Stimulated activated CD4-positive, alpha-beta T cell treated with anti-CD3 and anti-CD28 coated beads, Interleukin-12 subunit alpha, Interleukin-12 subunit beta, amount 100 ng/mL, for 24 hours (primary cell): ENCODE results near the gene PDE3B.
"Not testable (repeated sequence)": the region's sequence is repeated elsewhere in the genome, so short reads cannot be mapped to it uniquely, and the experiment has no call there.

Source experiments
- DNase-seq, 2 experiments: peaks; one replicate each; pipeline ENCODE4 v3.0.0-alpha.2; 2020; ENCODE audit warnings: low read depth in 2 of 2

PDE3B gene

GRCh38 chr11:14809466-14809865 is 165.9 kb downstream of the PDE3B start:
- DNase-seq, result no peak

GRCh38 chr11:14812757-14813156 is 169.2 kb downstream of the PDE3B start:
- DNase-seq, result no peak

- DNase-seq, result no peak
Observed at GRCh38 chr11:14813516-14813915, 169.9 kb downstream of the PDE3B start.

GRCh38 chr11:14818779-14819178 is 175.2 kb downstream of the PDE3B start:
- DNase-seq, result no peak

DNA sequence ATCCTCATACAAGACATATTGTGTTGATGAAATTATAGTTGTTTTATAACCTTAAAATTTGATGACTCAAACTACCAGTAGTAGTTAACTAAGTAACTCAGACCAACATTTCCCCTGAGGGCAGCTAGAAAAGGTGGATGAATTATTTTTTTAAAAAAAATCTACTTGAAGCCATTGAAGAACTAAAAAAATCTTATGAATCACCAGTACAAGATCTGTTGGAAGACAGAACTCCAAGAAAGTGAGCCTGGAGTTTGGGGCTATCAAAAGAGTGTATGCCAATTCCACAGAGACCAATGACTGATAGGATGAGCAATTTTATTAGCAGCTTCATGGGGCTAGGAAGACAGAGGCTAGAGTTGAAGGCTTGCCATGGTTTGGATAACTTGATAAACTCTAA is 176.0 kb downstream of the PDE3B start:
- DNase-seq, result no peak

DNA sequence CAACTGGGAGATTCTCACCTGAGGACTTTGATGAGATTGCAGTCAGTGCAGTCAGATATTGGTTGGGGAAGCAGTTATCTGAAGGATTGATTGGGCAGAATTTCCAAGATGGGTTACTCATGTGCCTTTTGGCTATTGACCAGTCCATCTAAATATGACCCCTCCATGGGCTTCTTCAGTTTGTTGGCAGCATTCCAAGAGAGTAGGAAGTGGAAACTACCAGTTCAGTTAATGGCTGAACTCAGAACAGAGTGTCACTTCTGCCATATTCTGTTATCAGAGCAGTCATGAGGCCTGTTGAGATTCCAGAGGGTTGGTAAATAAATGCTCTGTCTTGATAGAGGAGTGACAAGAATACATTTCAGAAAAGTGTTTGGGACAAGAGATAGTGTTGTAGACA is 177.4 kb downstream of the PDE3B start:
- DNase-seq, result no peak

DNA sequence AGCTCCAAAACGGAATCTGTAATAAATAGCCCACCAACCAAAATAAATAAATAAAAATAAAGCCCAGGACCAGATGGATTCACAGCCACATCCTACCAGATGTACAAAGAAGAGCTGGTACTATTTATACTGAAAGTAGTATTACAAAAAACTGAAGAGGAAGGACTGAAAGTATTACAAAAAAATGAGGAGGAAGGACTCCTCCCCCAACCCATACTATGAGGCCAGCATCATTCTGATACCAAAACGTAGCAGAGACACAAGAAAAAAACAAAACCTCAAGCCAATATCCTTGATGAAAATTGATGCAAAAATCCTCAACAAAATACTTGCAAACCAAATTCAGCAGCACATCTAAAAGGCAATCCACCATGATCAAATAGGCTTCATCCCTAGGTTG is 183.0 kb downstream of the PDE3B start:
- no peak for DNase-seq

GRCh38 chr11:14835496-14836492 is 192.2 kb downstream of the PDE3B start:
- no peak for DNase-seq

GRCh38 chr11:14842002-14842401 is 198.4 kb downstream of the PDE3B start:
- no peak for DNase-seq

DNA sequence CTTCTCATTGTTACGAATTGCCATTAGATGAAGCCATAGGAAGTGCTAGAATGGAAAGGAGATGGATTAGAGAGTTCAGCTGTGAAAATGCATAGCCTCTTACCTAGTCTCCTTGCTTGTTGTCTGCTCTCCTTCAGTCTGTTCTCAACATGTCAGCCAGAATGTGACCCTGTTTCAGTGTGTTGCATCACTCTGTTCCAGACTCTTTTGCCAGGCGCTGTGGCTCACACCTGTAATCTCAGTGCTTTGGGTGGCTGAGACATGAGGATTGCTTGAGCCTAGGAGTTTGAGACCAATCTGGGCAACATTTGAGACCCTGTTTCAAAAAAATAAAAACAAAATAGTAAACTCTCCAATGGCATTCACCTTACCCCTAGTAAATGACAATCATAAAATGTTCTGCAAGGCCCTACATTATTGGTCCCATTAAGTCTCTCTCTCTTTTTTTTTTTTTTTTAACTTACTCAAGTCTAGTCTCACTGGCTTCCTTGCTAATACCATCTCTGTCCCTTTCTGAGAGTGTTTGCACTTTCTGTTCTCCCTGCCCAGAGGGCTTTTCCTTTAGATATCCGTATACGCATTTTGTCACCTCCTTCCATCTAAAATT is 209.1 kb downstream of the PDE3B start:
- DNase-seq, result no peak

DNA sequence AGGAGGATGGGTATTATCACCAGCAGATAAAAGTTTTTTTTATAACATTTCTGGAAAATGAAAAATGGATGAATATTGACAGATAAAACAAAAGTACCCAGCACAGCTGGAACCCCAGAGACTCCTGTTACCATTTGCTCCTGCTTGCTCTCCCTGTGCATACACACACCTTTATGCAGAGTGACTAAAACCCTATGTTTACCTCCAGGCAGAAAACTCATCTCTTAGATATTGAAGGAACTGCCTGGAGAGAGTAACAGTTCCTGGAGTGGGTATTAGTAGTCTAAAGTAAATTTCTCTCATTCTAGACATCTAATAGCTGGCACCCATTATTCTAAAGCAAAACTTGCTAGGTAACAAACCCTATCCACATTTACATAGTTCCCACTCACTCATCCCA is 210.5 kb downstream of the PDE3B start:
- no peak for DNase-seq

DNA sequence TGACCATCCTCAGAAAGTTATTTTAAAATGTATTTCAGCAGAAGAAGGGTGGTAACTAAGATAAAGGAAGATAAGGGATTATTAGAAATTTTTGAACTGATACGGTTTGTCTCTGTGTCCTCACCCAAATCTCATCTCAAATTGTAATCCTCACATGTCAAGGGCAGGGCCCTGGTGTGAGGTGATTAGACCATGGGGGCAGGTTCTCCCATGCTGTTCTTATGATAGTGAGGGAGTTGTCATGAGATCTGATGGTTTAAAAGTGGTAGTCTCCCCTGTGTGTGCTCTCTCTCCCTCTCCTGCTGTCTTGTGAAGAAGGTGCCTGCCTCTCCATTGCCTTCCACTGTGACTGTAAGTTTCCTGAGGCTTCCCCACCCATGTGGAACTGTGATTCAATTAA is 212.3 kb downstream of the PDE3B start:
- DNase-seq, result no peak

- DNase-seq, result no peak
Observed at GRCh38 chr11:14857621-14858020, 214.0 kb downstream of the PDE3B start.

GRCh38 chr11:14858404-14858803 is 214.8 kb downstream of the PDE3B start:
- no peak for DNase-seq

DNA sequence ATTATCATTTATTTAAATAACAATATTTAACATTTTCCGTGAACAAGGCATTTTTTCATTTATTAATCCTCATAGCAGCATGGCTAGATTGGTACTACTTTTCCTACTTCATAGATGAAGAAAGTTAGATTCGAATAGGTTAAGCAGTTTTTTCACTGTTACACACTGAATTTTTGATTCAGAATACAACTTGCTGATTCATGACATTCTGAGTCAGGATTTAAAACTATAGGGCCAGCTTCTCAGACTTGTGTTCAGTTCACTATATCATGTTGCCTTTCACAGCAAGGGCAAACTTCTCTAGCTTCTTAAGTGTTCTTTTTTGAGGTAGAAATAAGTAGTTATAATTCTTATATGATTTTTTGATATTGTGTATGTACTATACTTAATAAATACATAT is 216.9 kb downstream of the PDE3B start:
- no peak for DNase-seq

DNA sequence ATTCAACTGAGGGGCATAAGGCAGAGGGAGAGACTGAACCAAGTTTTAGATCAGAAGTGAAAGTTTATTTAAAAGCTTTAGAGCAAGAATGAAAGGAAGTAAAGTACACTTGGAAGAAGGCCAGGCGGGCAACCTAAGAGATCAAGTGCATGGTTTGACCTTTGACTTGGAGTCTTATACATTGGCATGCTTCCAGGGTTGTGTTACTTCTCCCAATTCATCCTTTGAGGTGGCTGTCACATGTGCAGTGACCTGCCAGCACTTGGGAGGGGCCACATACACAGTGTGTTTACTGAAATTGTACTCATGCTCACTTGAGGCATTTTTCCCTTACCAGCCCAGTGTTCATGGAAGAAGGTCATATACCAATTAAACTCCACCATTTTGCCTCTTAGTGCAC is 218.1 kb downstream of the PDE3B start:
- no peak for DNase-seq

- not testable (repeated sequence) for DNase-seq
Observed at GRCh38 chr11:14863775-14864174, 220.2 kb downstream of the PDE3B start.

DNA sequence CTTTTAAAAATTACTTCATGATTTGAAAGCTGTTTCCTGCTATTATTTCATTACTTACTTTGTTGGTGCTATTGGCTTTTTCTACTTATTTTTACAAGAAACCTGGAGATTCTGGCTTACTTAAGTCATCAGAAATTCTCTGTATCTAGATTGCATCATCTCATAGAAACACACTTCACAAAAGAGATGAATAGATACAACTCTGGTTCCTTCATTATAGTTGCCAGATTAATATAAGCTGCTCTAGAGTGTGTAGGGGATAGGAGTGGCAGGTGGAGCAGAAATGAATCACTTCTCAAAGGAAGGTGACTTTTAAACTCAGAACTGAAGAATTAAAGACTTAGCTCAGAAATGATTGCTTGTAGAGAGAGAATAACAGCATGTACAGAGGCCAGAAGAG is 228.4 kb downstream of the PDE3B start:
- no peak for DNase-seq

GRCh38 chr11:14873632-14874031 is 230.0 kb downstream of the PDE3B start:
- DNase-seq, result no peak

DNA sequence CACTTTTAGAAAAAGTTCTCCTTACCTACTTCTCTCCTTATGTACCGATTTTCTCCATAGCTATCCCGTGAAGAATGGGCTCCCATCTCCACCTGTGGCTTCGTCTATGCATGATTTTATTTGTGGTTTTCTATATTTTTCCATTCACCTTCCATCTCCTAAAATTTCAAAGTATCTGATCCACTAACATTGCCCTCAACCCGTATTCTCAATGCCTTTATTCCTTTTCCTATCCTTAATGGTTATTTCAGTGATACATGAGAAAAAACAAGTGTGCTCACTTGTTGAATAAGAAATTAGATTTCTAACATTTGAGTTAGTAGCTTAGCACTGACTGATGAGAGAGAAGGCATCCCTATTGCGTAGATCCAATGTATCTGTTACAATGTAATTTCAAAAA is 231.6 kb downstream of the PDE3B start:
- DNase-seq, result no peak

DNA sequence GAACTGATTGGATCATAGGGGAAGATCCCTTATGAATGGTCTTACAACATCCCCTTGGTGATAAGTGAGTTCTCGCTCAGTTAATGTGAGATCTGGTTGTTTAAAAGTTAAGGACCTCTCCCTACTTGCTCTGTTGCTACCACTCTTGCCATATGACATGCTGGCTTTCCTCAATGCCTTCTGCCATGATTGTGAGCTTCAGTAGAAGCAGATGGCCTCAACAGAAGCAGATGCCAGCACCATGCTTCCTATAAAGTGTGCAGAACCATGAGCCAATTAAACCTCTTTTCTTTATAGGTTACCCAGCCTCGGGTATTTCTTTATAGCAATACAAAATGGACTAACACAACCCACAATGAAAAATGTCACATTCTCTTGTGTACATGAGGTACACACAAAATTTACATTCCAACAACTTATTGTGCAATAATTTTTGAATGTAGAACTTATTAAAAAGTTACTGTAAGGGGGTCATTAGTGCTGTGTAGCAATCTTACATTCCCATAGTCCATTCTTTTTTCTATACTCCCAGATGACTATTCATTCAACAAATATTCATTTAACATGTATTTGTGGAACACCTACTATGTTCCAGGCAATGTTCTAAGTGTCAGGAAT is 238.1 kb downstream of the PDE3B start:
- no peak for DNase-seq

DNA sequence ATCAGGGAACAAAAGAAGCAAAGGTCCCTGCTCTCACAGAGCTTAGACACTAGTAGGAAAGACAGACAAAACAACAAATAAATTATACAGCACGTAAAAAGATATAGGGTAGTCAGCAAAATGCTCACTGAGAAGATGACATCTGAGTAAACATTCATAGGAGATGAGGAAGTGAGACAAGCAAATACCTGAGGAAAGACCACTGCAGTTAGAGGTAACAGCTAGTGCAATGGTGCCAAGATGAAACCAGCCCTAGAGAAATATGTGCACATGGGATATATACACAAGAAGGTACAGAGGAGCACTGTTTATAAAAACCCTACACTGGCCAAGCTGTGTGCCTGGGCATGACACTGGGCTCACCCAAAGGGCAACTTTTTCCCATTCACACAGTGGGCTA is 238.6 kb downstream of the PDE3B start:
- DNase-seq, result no peak

DNA sequence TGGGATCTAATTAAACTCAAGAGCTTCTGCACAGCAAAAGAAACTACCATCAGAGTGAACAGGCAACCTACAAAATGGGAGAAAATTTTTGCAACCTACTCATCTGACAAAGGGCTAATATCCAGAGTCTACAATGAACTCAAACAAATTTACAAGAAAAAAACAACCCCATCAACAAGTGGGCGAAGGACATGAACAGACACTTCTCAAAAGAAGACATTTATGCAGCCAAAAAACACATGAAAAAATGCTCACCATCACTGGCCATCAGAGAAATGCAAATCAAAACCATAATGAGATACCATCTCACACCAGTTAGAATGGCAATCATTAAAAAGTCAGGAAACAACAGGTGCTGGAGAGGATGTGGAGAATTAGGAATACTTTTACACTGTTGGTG is 240.1 kb downstream of the PDE3B start:
- DNase-seq, result not testable (repeated sequence)
